H1 (cell line): ENCODE data around the gene RWDD1. TPM values are rescaled to one million over a fixed set of nuclear protein-coding genes. Genes with fewer than 3 reads are reported as not detected.

Experiments
- PHF8 ChIP-seq: fragments of 200-600 bp; sonication (generic); conservative IDR thresholded peaks from 2 replicates; pipeline ENCODE4 v1.7.1; 2012; ENCODE audit warnings: low read depth, mild to moderate bottlenecking, inconsistent platforms, low read length, moderate library complexity
- POLR2A ChIP-seq, 2 experiments: IDR thresholded peaks; 1 replicate in 1 of 2; 2 replicates in 1 of 2; pipeline ENCODE4 v1.6.1; 2011; ENCODE audit warnings: low read depth in 2 of 2, low read length in 2 of 2, mild to moderate bottlenecking in 2 of 2; ENCODE audit errors: control extremely low read depth in 1 of 2
- RBBP5 ChIP-seq: IDR thresholded peaks from 2 replicates; pipeline ENCODE4 v1.7.1; 2012; ENCODE audit warnings: low read depth, mild to moderate bottlenecking, inconsistent platforms, low read length, moderate library complexity, borderline replicate concordance
- SUZ12 ChIP-seq: fragments of 200-600 bp; sonication (generic); IDR thresholded peaks from 2 replicates; pipeline ENCODE4 v1.6.1; 2012; ENCODE audit warnings: mild to moderate bottlenecking, inconsistent platforms, low read length, moderate library complexity, mixed read lengths
- USF2 ChIP-seq: IDR thresholded peaks from 2 replicates; pipeline ENCODE4 v1.6.1; 2011; ENCODE audit warnings: low read length, improper control_type of control experiment
- polyA plus RNA-seq, 7 experiments: library from polyadenylated mRNA; depleted of rRNA in 3 of 7; stranded (reverse) in 5 of 7; unstranded in 2 of 7; fragments of >200 nt in 5 of 7; fragments of 200-250 nt in 2 of 7; gene quantifications; 1 replicate in 5 of 7; 2 replicates in 1 of 7; 4 replicates in 1 of 7; pipeline versions ENCODE4 v1.2.1 to v1.2.3, GENCODE V29; 2011 to 2013; ENCODE audit warnings: missing spikeins in 2 of 7, mixed read lengths in 2 of 7
- total RNA-seq: library from RNA; stranded (reverse); fragmentation: NEBNext Ultra II Directional; extraction: Animal tissue kit (Norgen Biotek cat#: 25700); gene quantifications from 2 replicates; pipeline ENCODE4 v1.2.1, GENCODE V29; 2021

Gene RWDD1
- total and polyA plus RNA-seq, 2 of the 8 experiments (the other 6 are each of a cell fraction or from before 2014, with no cell fraction given), result 19.5 to 35.2 TPM

GRCh38 chr6:116547358-116547757, 23.9 kb upstream of the RWDD1 start (continued):
- TF ChIP-seq USF2 (no peak), SUZ12 (no peak), POLR2A (IDR thresholded peaks at IDR 0.05; ENCODE audit: control extremely low read depth in 1 of 2, low read depth in 2 of 2, low read length in 2 of 2) (no peak), RBBP5 (no peak), PHF8 (no peak)
